GM13977 (cell line): Measurements from ENCODE around the gene EPB41L2.

ENCODE experiments used
- DNase-seq: peaks from one replicate; pipeline ENCODE4 v3.0.0; 2012; ENCODE audit warnings: low spot score
- in situ Hi-C: fragments of 300-500 bp; cut with MboI; formaldehyde crosslinking; loops from one replicate; pipeline ENCODE4 v1.12.0; 2022; ENCODE audit warnings: low sequenced_read_pairs, low pct_unique_long_range_greater_than_20kb, mixed read lengths, inconsistent platforms; ENCODE audit not compliant: unreplicated experiment
- TF ChIP-seq, protein P1 (sequence below): IDR thresholded peaks from 2 replicates; pipeline ENCODE4 v1.5.1; 2012; ENCODE audit warnings: mild to moderate bottlenecking, control low read depth; ENCODE audit not compliant: insufficient read depth; ENCODE audit errors: extremely low read depth, missing control alignments

EPB41L2 gene

DNA sequence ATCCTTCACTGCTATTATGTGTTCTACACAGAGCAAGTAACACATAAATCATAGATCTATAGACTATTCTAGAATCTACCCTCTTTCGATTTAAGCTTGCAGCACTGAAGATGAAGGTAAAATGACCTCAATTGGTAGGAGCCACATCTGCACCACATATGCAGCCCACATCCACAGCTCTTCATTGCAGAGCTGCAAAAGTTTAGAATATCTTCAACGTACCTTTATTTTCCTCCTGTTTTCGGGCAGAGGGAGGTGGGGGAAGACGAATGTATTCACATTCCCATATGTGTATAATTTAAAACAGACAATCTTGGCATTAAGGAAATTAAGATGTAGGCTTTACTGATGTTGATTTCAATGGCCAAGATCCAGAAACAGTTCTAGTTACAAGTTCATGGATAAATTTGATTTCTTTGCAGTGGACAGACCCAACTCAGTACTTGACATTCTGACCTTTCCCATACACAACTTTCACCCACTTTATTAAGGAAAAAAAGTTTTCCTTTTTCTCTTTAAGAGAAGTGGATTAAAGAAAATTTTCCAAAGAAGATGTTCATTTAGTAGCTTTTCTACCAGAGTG lies 14.0 kb downstream of the EPB41L2 start:
- TF ChIP-seq, protein P1, sequence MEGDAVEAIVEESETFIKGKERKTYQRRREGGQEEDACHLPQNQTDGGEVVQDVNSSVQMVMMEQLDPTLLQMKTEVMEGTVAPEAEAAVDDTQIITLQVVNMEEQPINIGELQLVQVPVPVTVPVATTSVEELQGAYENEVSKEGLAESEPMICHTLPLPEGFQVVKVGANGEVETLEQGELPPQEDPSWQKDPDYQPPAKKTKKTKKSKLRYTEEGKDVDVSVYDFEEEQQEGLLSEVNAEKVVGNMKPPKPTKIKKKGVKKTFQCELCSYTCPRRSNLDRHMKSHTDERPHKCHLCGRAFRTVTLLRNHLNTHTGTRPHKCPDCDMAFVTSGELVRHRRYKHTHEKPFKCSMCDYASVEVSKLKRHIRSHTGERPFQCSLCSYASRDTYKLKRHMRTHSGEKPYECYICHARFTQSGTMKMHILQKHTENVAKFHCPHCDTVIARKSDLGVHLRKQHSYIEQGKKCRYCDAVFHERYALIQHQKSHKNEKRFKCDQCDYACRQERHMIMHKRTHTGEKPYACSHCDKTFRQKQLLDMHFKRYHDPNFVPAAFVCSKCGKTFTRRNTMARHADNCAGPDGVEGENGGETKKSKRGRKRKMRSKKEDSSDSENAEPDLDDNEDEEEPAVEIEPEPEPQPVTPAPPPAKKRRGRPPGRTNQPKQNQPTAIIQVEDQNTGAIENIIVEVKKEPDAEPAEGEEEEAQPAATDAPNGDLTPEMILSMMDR: no peak
- no peak for DNase-seq
- in situ Hi-C loops: no loop called here

DNA sequence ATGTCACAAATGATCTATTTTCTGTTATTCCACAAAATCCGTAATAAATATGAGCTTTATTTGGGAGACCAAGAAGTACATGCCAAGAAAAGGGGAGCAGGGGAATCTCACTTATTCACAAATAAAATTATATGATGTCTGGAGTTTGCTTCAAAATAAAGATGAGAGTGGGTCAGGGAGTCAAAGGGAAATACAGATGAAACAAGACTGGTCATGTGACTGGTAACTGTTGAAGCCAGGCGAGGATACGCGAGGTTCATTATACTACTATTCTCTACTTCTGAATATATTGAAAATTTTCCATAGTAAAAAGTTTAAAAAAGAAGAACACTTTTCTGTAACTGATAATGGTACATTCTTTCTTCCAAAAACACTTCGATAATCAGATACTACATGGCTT lies 14.6 kb downstream of the EPB41L2 start:
- no peak for DNase-seq
- TF ChIP-seq, protein P1: no peak

DNA sequence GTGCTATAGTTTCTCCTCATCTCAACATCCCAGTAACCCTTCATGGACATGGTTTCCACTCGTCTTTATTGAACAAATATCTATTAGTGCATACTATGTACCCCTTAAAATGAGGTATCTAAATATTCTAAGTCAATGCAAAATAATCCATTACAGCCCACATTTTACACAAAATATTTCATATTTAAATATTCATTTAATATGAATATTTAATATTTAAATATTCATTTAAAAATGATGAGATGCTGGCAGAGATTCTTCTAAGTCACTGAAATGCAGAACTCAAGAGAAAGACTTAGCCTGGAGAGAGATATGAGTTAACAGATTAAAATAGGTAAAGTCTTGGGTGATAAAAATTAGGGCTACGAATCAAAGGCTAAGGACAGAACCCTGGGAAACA lies 17.9 kb downstream of the EPB41L2 start:
- no peak for DNase-seq

More for the DNA sequence above, 14.6 kb downstream of the EPB41L2 start:
- in situ Hi-C loops: no loop called here

DNA sequence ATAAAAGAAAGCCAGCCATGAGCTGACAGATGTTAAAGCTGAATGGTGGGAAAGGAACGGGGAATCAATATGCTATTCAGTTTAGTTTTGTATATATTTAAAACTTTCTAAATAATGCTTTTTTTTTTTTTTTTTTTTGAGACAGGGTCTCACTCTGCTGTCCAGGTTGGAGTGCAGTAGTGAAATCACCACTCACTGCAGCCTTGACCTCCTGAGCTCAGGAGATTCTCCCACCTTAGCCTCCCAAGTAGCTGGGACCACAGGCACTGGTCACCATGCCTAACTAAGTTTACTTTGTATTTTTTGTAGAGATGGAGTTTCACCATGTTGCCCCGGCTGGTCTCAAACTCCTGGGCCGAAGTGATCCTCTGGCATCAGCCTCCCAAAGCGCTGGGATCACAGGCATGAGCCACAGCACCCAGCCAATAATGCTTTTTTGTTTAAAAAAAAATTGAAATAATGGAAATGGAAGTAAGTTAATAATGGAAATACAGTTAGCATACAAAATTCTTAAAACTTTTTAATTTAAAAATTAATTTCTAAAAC lies 19.1 kb downstream of the EPB41L2 start:
- no peak for DNase-seq
- in situ Hi-C loops: no loop called here
- TF ChIP-seq, protein P1: no peak

More for the DNA sequence above, 17.9 kb downstream of the EPB41L2 start:
- in situ Hi-C loops: no loop called here
- TF ChIP-seq, protein P1: no peak

DNA sequence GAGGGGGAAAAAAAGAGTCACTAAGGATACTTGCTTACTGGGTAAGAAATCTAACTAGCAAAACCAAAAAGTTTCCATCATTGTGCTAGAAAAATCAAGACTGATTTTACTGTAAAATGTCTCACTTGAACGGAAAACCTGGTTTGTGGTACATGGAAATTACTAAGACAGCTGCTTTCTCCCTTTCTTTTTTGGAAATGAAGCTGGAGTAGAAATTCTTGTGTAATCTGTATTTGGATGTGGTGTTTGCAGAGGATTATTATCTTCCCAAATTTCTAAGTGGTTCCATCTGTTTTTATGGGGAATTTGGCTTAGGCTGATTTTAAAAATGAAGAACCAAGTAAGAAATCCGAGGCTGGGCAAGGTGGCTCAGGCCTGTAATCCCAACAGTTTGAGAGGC lies 20.4 kb downstream of the EPB41L2 start:
- TF ChIP-seq, protein P1: no peak
- in situ Hi-C loops: no loop called here
- DNase-seq: no peak

DNA sequence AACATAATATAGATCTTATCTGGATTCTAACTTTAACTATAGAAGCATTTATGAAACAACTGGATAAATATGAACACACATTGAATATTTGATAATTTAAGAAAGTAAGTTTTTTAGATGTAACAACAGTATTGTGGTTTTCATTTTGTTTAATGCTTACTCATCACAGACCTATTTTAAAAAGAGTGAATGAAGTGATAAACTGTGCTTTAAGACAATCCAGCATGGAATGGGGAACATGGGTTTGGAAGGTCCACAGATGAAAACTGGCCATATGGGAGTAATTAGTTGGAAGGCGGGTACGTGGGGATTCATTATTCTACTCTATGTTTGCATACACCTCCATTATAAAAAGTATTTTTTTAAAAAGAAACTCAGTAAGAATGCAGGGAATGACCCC lies 21.2 kb downstream of the EPB41L2 start:
- DNase-seq: no peak
- TF ChIP-seq, protein P1: no peak
- in situ Hi-C loops: no loop called here
